OCI-LY1 (cell line): ENCODE data around the gene ARHGEF10L.

Source experiments
- H2AFZ ChIP-seq: fragments of 200-600 bp; sonication (generic), shearing (Covaris generic); 2 replicates; pipeline ENCODE4 v1.6.0; 2014; ENCODE audit warnings: antibody characterized with exemption, mild to moderate bottlenecking, low read length
- H3F3A ChIP-seq: fragments of 200-600 bp; sonication (generic), shearing (Covaris generic); 2 replicates; pipeline ENCODE4 v1.6.0; 2014; ENCODE audit warnings: mild to moderate bottlenecking, antibody characterized with exemption, low read length, moderate library complexity; ENCODE audit not compliant: insufficient read depth
- H3K27ac ChIP-seq: fragments of 200-600 bp; sonication (generic); 2 replicates; pipeline ENCODE4 v1.5.1; 2014; ENCODE audit warnings: low read length, mixed run types, mild to moderate bottlenecking, low read depth; ENCODE audit not compliant: poor library complexity, severe bottlenecking
- H3K27me3 ChIP-seq: fragments of 200-600 bp; sonication (generic); 2 replicates; pipeline ENCODE4 v1.6.0; 2014; ENCODE audit warnings: antibody characterized with exemption, mild to moderate bottlenecking, low read length, moderate library complexity; ENCODE audit not compliant: insufficient read depth
- H3K36me3 ChIP-seq: fragments of 200-600 bp; sonication (generic); 2 replicates; pipeline ENCODE4 v1.6.1; 2014; ENCODE audit warnings: mild to moderate bottlenecking, antibody characterized with exemption, low read length, moderate library complexity, mixed read lengths; ENCODE audit not compliant: insufficient read depth
- H3K4me1 ChIP-seq: fragments of 200-600 bp; sonication (generic); 2 replicates; pipeline ENCODE4 v1.5.1; 2014; ENCODE audit warnings: mild to moderate bottlenecking, low read length, moderate library complexity; ENCODE audit not compliant: insufficient read depth, severe bottlenecking
- H3K4me2 ChIP-seq: fragments of 200-600 bp; sonication (generic), shearing (Covaris generic); 2 replicates; pipeline ENCODE4 v1.6.1; 2014; ENCODE audit warnings: low read length
- H3K4me3 ChIP-seq: fragments of 200-600 bp; sonication (generic); 2 replicates; pipeline ENCODE4 v1.5.1; 2014; ENCODE audit warnings: low read length, low read depth, mild to moderate bottlenecking, mixed read lengths; ENCODE audit not compliant: poor library complexity, severe bottlenecking
- H3K79me2 ChIP-seq: fragments of 200-600 bp; shearing (Covaris generic); 2 replicates; pipeline ENCODE4 v1.6.1; 2016; ENCODE audit warnings: mixed run types, low read length, mixed read lengths; ENCODE audit not compliant: insufficient read depth
- H3K9ac ChIP-seq: fragments of 200-600 bp; sonication (generic), shearing (Covaris generic); 2 replicates; pipeline ENCODE4 v1.6.1; 2014; ENCODE audit warnings: mild to moderate bottlenecking, low read length, mixed read lengths
- H3K9me2 ChIP-seq: fragments of 200-600 bp; sonication (generic), shearing (Covaris generic); 2 replicates; pipeline ENCODE4 v1.6.1; 2014; ENCODE audit warnings: low read depth, mild to moderate bottlenecking, low read length, mixed read lengths
- H3K9me3 ChIP-seq: fragments of 200-600 bp; shearing (Covaris generic); 2 replicates; pipeline ENCODE4 v1.6.1; 2014; ENCODE audit warnings: low read length, mixed read lengths
- H4K20me1 ChIP-seq: fragments of 200-600 bp; sonication (generic), shearing (Covaris generic); 2 replicates; pipeline ENCODE4 v1.6.0; 2016; ENCODE audit warnings: mild to moderate bottlenecking, low read length; ENCODE audit not compliant: insufficient read depth
- EZH2 ChIP-seq: fragments of 200-600 bp; sonication (generic), shearing (Covaris generic); IDR thresholded peaks from 2 replicates; pipeline ENCODE4 v1.8.0; 2017; ENCODE audit warnings: borderline replicate concordance, mixed run types, mild to moderate bottlenecking, antibody characterized with exemption, low read length, moderate library complexity, mixed read lengths
- TF ChIP-seq, protein P1 (sequence below): fragments of 200-600 bp; sonication (generic), shearing (Covaris generic); IDR thresholded peaks from 2 replicates; pipeline ENCODE4 v1.5.1; 2017; ENCODE audit warnings: mild to moderate bottlenecking, antibody characterized with exemption, low read length, moderate library complexity, mixed read lengths

Gene ARHGEF10L

DNA sequence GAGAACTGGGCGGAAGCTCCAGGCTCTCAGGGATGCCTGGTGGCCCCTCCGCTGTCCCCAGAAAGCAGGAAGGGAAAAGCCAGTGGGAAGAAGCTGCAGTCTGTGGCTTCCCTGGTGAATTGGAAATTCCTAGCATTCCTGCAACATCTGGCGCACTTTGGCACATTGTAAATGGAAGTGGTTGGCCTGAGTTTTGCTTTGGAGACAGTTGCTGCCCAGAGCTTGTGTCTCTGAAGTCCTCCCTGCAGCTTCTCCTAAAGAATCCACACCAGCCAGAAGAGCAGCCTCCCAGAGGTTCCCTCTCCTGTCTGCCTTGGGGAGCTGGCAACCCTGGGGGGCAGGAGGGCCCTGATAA, 48.2 kb downstream of the ARHGEF10L start:
- H3K9ac ChIP-seq = no peak overlapping the region
- no peak overlapping the region for H3K27ac ChIP-seq
- H3K4me2 ChIP-seq = no peak overlapping the region
- no peaks in the 10 kb centered on the region for H4K20me1 ChIP-seq
- H3K4me1 ChIP-seq = no peaks in the 10 kb centered on the region
- H3K9me3 ChIP-seq = no peaks in the 10 kb centered on the region
- H3K79me2 ChIP-seq = no peaks in the 10 kb centered on the region
- no peaks in the 10 kb centered on the region for H3K9me2 ChIP-seq
- H3K36me3 ChIP-seq = no peaks in the 10 kb centered on the region
- no peaks in the 10 kb centered on the region for H3K27me3 ChIP-seq
- no peak overlapping the region for H3K4me3 ChIP-seq
- H3F3A ChIP-seq = no peaks in the 10 kb centered on the region
- no peak overlapping the region for H2AFZ ChIP-seq
- no peak for TF ChIP-seq EZH2
- TF ChIP-seq, protein P1, sequence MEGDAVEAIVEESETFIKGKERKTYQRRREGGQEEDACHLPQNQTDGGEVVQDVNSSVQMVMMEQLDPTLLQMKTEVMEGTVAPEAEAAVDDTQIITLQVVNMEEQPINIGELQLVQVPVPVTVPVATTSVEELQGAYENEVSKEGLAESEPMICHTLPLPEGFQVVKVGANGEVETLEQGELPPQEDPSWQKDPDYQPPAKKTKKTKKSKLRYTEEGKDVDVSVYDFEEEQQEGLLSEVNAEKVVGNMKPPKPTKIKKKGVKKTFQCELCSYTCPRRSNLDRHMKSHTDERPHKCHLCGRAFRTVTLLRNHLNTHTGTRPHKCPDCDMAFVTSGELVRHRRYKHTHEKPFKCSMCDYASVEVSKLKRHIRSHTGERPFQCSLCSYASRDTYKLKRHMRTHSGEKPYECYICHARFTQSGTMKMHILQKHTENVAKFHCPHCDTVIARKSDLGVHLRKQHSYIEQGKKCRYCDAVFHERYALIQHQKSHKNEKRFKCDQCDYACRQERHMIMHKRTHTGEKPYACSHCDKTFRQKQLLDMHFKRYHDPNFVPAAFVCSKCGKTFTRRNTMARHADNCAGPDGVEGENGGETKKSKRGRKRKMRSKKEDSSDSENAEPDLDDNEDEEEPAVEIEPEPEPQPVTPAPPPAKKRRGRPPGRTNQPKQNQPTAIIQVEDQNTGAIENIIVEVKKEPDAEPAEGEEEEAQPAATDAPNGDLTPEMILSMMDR = no peak

DNA sequence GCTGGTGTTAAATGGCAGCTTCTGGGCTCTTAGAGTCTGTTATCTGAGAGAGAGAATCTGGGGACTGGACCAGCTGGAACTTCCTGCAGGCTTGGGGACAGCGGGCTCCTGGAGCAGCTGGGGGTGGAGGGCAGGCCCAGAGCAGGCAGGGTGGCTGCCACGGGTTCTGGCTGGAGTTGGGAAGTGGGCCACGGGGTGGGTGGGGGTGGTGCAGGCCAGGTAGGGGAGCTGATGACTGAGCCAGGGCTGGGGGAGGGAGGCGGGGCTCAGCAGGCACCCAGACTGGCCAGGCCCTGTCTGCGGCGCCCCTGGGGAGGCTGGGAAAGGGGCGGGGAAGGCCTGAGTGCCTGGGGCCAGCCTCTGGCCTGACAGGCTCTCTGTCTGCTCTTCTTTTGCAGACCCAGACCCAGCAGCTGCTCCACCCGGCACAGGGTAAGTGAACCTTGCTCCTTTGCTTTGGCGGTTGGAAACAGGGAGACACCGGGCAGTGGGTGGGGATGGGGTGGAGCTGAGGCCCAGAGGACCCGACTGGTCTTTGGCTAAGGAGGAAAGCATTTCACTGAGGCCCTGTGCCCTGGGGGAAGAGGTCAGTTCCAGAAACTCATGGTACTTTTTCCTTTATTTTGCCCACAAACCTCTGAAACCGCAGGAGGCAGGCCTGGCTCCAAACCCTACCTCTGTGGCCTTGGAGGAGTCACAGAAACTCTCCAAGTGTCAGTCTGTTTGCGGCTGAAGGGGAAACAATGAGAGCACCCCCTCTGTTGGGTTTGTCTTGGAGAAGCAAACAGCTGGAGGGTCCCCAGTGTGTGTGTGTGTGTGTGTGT, 48.8 kb downstream of the ARHGEF10L start:
- H3K9me3 ChIP-seq = no peaks in the 10 kb centered on the region
- no peak overlapping the region for H3K9ac ChIP-seq
- no peak overlapping the region for H2AFZ ChIP-seq
- H3K27ac ChIP-seq = no peak overlapping the region
- TF ChIP-seq, protein P1 = no peak
- no peak for TF ChIP-seq EZH2
- H3K36me3 ChIP-seq = no peaks in the 10 kb centered on the region
- no peaks in the 10 kb centered on the region for H3K4me1 ChIP-seq
- H3K27me3 ChIP-seq = peaks cover 3% of the 10 kb centered on the region; the same call in 1 of the 2 replicates
- H3F3A ChIP-seq = no peaks in the 10 kb centered on the region
- H3K4me2 ChIP-seq = no peak overlapping the region
- H3K9me2 ChIP-seq = no peaks in the 10 kb centered on the region
- no peak overlapping the region for H3K4me3 ChIP-seq
- H4K20me1 ChIP-seq = no peaks in the 10 kb centered on the region
- H3K79me2 ChIP-seq = no peaks in the 10 kb centered on the region

DNA sequence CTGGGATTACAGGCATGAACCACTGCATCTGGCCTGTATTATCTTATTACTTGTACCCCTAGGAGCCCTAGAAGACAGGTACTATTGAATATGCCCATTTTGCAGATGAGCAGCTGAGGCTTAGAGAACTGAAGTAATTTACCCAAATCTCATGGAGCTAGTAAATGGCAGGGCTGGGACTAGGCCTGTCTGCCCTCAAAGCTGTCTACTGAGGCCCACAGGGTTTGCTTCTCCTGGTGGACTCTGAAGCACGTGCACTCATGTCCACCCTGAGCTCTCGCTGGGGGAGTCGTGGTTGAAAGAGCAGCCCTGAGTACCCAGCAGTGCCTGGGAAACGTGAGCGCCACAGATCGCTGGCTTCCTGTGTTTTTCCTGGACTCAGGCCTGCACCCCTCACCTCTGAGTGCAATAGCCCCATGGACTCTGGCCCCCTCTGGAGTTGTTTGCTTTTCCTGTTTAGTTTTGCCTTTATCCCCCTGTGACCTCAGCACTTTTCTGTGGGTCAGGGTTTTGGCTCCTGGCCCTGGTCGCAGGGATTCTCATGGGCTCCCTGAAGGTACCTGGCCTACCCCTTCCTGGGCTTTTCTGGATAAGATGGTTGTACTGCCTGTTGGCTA, 52.4 kb downstream of the ARHGEF10L start:
- Histone ChIP-seq H3K4me2 (no peak overlapping the region), H3K4me1 (no peaks in the 10 kb centered on the region), H3K27ac (no peak overlapping the region), H3K79me2 (no peaks in the 10 kb centered on the region), H3K9me2 (no peaks in the 10 kb centered on the region), H3K36me3 (no peaks in the 10 kb centered on the region), H3K27me3 (peaks cover 3% of the 10 kb centered on the region; the same call in 1 of the 2 replicates), H3K9ac (no peak overlapping the region), H3F3A (no peaks in the 10 kb centered on the region), H2AFZ (no peak overlapping the region), H4K20me1 (no peaks in the 10 kb centered on the region), H3K9me3 (no peaks in the 10 kb centered on the region), H3K4me3 (no peak overlapping the region)
- TF ChIP-seq, protein P1 = no peak
- no peak for TF ChIP-seq EZH2
